ENCODE results near the gene DMAC2L.

- TF ChIP-seq EP300 (IDR thresholded peaks at IDR 0.05; ENCODE audit: borderline replicate concordance in 1 of 2, control insufficient read depth in 1 of 2, low read depth in 2 of 2, low read length in 2 of 2) (no peak), CTCF (IDR thresholded peaks at IDR 0.05 in 2 of 3, conservative IDR thresholded peaks at IDR 0.05 in 1 of 3; ENCODE audit: control insufficient read depth in 2 of 3, extremely low read depth in 1 of 3, insufficient read depth in 1 of 3, low read depth in 3 of 3, low read length in 3 of 3) (no peak), ELK1 (IDR thresholded peaks at IDR 0.05; ENCODE audit: low read depth, low read length) (no peak), CHD1 (IDR thresholded peaks at IDR 0.05; ENCODE audit: low read depth, low read length) (no peak), POLR2A (IDR thresholded peaks at IDR 0.05; ENCODE audit: low read depth, low read length) (no peak), HDAC6 (IDR thresholded peaks at IDR 0.05; ENCODE audit: unreplicated experiment) (no peak), CBX3 (IDR thresholded peaks at IDR 0.05; ENCODE audit: borderline replicate concordance, low read depth) (no peak), GABPA (IDR thresholded peaks at IDR 0.05; ENCODE audit: low read depth) (no peak), RFX5 (IDR thresholded peaks at IDR 0.05; ENCODE audit: low read depth, low read length) (no peak), ZBTB33 (IDR thresholded peaks at IDR 0.05) (no peak), SREBF2 (IDR thresholded peaks at IDR 0.05; ENCODE audit: low read length) (no peak), E2F8 (IDR thresholded peaks at IDR 0.05; ENCODE audit: low read depth, partially characterized antibody) (no peak), BCL11A (IDR thresholded peaks at IDR 0.05; ENCODE audit: low read depth, low read length) (no peak)
Observed at GRCh38 chr14:50288146-50288545, 24.0 kb upstream of the DMAC2L start.
